Testis (tissue), 2 donors: Measurements from ENCODE around the gene STEAP2.

ENCODE experiments used
- CTCF ChIP-seq, 3 experiments: fragments of 450-650 bp in 2 of 3; fragments of 200-600 bp in 1 of 3; sonication (generic) in 1 of 3; IDR thresholded peaks; one replicate each; pipeline ENCODE4 v1.5.1; 2016 to 2019; ENCODE audit warnings: antibody characterized with exemption in 3 of 3, mild to moderate bottlenecking in 2 of 3, moderate library complexity in 1 of 3
- POLR2A ChIP-seq: fragments of 450-650 bp; IDR thresholded peaks from one replicate; pipeline ENCODE4 v1.6.1; 2017; ENCODE audit warnings: antibody characterized with exemption, mild to moderate bottlenecking, moderate library complexity

- TF ChIP-seq CTCF (IDR thresholded peaks at IDR 0.05) = no peak
- TF ChIP-seq POLR2A = no peak
These were observed 39.4 kb upstream of the STEAP2 start for GRCh38 chr7:90172121-90172520.
